Mesendoderm (in vitro differentiated cells): ENCODE data around the gene SMARCC1.
A peak's percentile ranks its signal among the peaks of the same experiment; 100 is the strongest.

Source experiments
- DNase-seq: peaks from one replicate; pipeline ENCODE4 v3.0.0; 2013
- H2AK5ac ChIP-seq: 2 replicates; pipeline ENCODE4 v1.6.1; 2013; ENCODE audit warnings: low read length, inconsistent platforms
- H2BK120ac ChIP-seq: 2 replicates; pipeline ENCODE4 v1.6.1; 2013; ENCODE audit warnings: low read depth, mild to moderate bottlenecking, low read length, moderate library complexity, mixed read lengths
- H2BK15ac ChIP-seq: replicated peaks from 2 replicates; pipeline ENCODE4 v1.6.1; 2013; ENCODE audit warnings: low read depth, mild to moderate bottlenecking, moderate library complexity
- H2BK5ac ChIP-seq: 2 replicates; pipeline ENCODE4 v1.6.1; 2013; ENCODE audit warnings: low read length, inconsistent platforms
- H3K18ac ChIP-seq: 2 replicates; pipeline ENCODE4 v1.6.1; 2013; ENCODE audit warnings: mild to moderate bottlenecking, low read length, mixed read lengths
- H3K23ac ChIP-seq: one replicate; pipeline ENCODE4 v1.6.1; 2013; ENCODE audit warnings: low read length
- H3K27ac ChIP-seq: 2 replicates; pipeline ENCODE4 v1.5.1; 2013; ENCODE audit warnings: low read depth, mild to moderate bottlenecking, inconsistent platforms, low read length, moderate library complexity
- H3K27me3 ChIP-seq: 2 replicates; pipeline ENCODE4 v1.6.1; 2013; ENCODE audit warnings: low read length, control low read depth, mild to moderate bottlenecking, inconsistent platforms; ENCODE audit not compliant: insufficient read depth, poor library complexity
- H3K36me3 ChIP-seq: 2 replicates; pipeline ENCODE4 v1.6.1; 2013; ENCODE audit warnings: low read length, inconsistent platforms; ENCODE audit not compliant: control insufficient read depth, insufficient read depth
- H3K4ac ChIP-seq: one replicate; pipeline ENCODE4 v1.6.1; 2013; ENCODE audit warnings: low read depth, mild to moderate bottlenecking, low read length, moderate library complexity
- H3K4me1 ChIP-seq: 2 replicates; pipeline ENCODE4 v1.6.1; 2013; ENCODE audit warnings: low read depth, low read length, inconsistent platforms; ENCODE audit not compliant: control insufficient read depth
- H3K4me2 ChIP-seq: 2 replicates; pipeline ENCODE4 v1.6.1; 2013; ENCODE audit warnings: low read length
- H3K4me3 ChIP-seq: 2 replicates; pipeline ENCODE4 v1.5.1; 2013; ENCODE audit warnings: mild to moderate bottlenecking, low read length
- H3K56ac ChIP-seq: one replicate; pipeline ENCODE4 v1.6.1; 2013; ENCODE audit warnings: low read length
- H3K79me1 ChIP-seq: 2 replicates; pipeline ENCODE4 v1.6.1; 2013; ENCODE audit warnings: low read length, inconsistent platforms
- H3K79me2 ChIP-seq: 2 replicates; pipeline ENCODE4 v1.6.1; 2013; ENCODE audit warnings: mild to moderate bottlenecking, low read length; ENCODE audit not compliant: control insufficient read depth, insufficient read depth
- H3K9ac ChIP-seq: 2 replicates; pipeline ENCODE4 v1.6.1; 2013; ENCODE audit warnings: low read length, inconsistent platforms
- H4K5ac ChIP-seq: one replicate; pipeline ENCODE4 v1.6.1; 2013; ENCODE audit warnings: low read length
- H4K8ac ChIP-seq: one replicate; pipeline ENCODE4 v1.6.1; 2013; ENCODE audit warnings: low read depth, mild to moderate bottlenecking, control low read depth, low read length, moderate library complexity
- WGBS: extraction: QIAGEN DNeasy Blood & Tissue Kit; methylation state at CpG from one replicate; pipeline ENCODE4 v1.1.7; 2013; ENCODE audit warnings: low lambda C conversion rate, missing lambda C conversion rate; ENCODE audit not compliant: insufficient coverage; ENCODE audit errors: extremely low coverage; 5-methylcytosine and 5-hydroxymethylcytosine counted together

The SMARCC1 gene

GRCh38 chr3:47594792-47595191 lies 186.9 kb downstream of the SMARCC1 start:
- H3K4ac ChIP-seq: no peak overlapping the region
- no peak overlapping the region for H2AK5ac ChIP-seq
- no peaks in the 10 kb centered on the region for H3K4me1 ChIP-seq
- no peaks in the 10 kb centered on the region for H3K79me1 ChIP-seq
- no peak overlapping the region for H3K9ac ChIP-seq
- H2BK120ac ChIP-seq: no peak overlapping the region
- H3K79me2 ChIP-seq: no peaks in the 10 kb centered on the region
- no peak overlapping the region for H4K8ac ChIP-seq
- H2BK5ac ChIP-seq: no peak overlapping the region
- no peak overlapping the region for H4K5ac ChIP-seq
- no peak overlapping the region for H3K4me2 ChIP-seq
- H3K36me3 ChIP-seq: peaks cover 4% of the 10 kb centered on the region
- DNase-seq: peak; percentile 94
- H3K56ac ChIP-seq: no peak overlapping the region
- WGBS: no CpG with 5 or more reads among the region's 3 CpGs
- no peaks in the 10 kb centered on the region for H3K27me3 ChIP-seq
- H3K4me3 ChIP-seq: no peak overlapping the region
- H2BK15ac ChIP-seq: no peak overlapping the region
- H3K23ac ChIP-seq: no peak overlapping the region
- H3K27ac ChIP-seq: peak overlapping the region; percentile 48
- H3K18ac ChIP-seq: no peak overlapping the region

- Histone ChIP-seq H3K4me1 (no peaks in the 10 kb centered on the region), H3K4me2 (no peak overlapping the region), H3K79me2 (no peaks in the 10 kb centered on the region), H2BK5ac (no peak overlapping the region), H2AK5ac (no peak overlapping the region), H3K4ac (no peak overlapping the region), H3K9ac (no peak overlapping the region), H2BK120ac (no peak overlapping the region), H3K79me1 (no peaks in the 10 kb centered on the region), H3K23ac (no peak overlapping the region), H4K5ac (no peak overlapping the region), H4K8ac (no peak overlapping the region), H3K56ac (no peak overlapping the region), H3K27ac (no peak overlapping the region), H3K27me3 (no peaks in the 10 kb centered on the region), H3K4me3 (no peak overlapping the region), H2BK15ac (no peak overlapping the region), H3K36me3 (peaks cover 12% of the 10 kb centered on the region), H3K18ac (no peak overlapping the region)
- no peak for DNase-seq
- no CpG with 5 or more reads among the region's 4 CpGs for WGBS
Measured at GRCh38 chr3:47592066-47592795, 189.5 kb downstream of the SMARCC1 start.

- no peaks in the 10 kb centered on the region for H3K79me2 ChIP-seq
- peaks cover 16% of the 10 kb centered on the region for H3K36me3 ChIP-seq
- no peak overlapping the region for H3K4me2 ChIP-seq
- H2BK15ac ChIP-seq: no peak overlapping the region
- no peaks in the 10 kb centered on the region for H3K79me1 ChIP-seq
- H3K4me3 ChIP-seq: no peak overlapping the region
- H3K56ac ChIP-seq: no peak overlapping the region
- H2BK5ac ChIP-seq: no peak overlapping the region
- H3K4ac ChIP-seq: no peak overlapping the region
- no peaks in the 10 kb centered on the region for H3K4me1 ChIP-seq
- H4K5ac ChIP-seq: no peak overlapping the region
- no peak overlapping the region for H3K27ac ChIP-seq
- no peak for DNase-seq
- no peak overlapping the region for H3K18ac ChIP-seq
- no peak overlapping the region for H3K23ac ChIP-seq
- H2BK120ac ChIP-seq: no peak overlapping the region
- WGBS: no CpG with 5 or more reads among the region's 2 CpGs
- H3K27me3 ChIP-seq: no peaks in the 10 kb centered on the region
- no peak overlapping the region for H3K9ac ChIP-seq
- H4K8ac ChIP-seq: no peak overlapping the region
- H2AK5ac ChIP-seq: no peak overlapping the region
Measured at GRCh38 chr3:47590216-47590615, 191.5 kb downstream of the SMARCC1 start.

- Histone ChIP-seq H3K56ac (no peak overlapping the region), H3K9ac (no peak overlapping the region), H3K4ac (no peak overlapping the region), H3K79me1 (no peaks in the 10 kb centered on the region), H4K5ac (no peak overlapping the region), H4K8ac (no peak overlapping the region), H3K79me2 (no peaks in the 10 kb centered on the region), H3K18ac (no peak overlapping the region), H3K36me3 (peaks cover 14% of the 10 kb centered on the region), H2BK15ac (no peak overlapping the region), H2BK5ac (no peak overlapping the region), H3K27me3 (no peaks in the 10 kb centered on the region), H2AK5ac (no peak overlapping the region), H3K27ac (no peak overlapping the region), H3K4me3 (no peak overlapping the region), H2BK120ac (no peak overlapping the region), H3K23ac (no peak overlapping the region), H3K4me2 (no peak overlapping the region), H3K4me1 (no peaks in the 10 kb centered on the region)
- no CpG with 5 or more reads among the region's 4 CpGs for WGBS
- DNase-seq: no peak
Measured at GRCh38 chr3:47588587-47588986, 193.1 kb downstream of the SMARCC1 start.

GRCh38 chr3:47588053-47588452 lies 193.6 kb downstream of the SMARCC1 start:
- Histone ChIP-seq H2BK15ac (no peak overlapping the region), H3K79me1 (no peaks in the 10 kb centered on the region), H2BK5ac (no peak overlapping the region), H3K4me2 (no peak overlapping the region), H3K27ac (no peak overlapping the region), H3K36me3 (peaks cover 14% of the 10 kb centered on the region), H3K4ac (no peak overlapping the region), H2AK5ac (no peak overlapping the region), H3K9ac (no peak overlapping the region), H3K4me1 (no peaks in the 10 kb centered on the region), H3K4me3 (no peak overlapping the region), H2BK120ac (no peak overlapping the region), H3K56ac (no peak overlapping the region), H3K27me3 (no peaks in the 10 kb centered on the region), H4K8ac (no peak overlapping the region), H3K18ac (no peak overlapping the region), H3K79me2 (no peaks in the 10 kb centered on the region), H4K5ac (no peak overlapping the region), H3K23ac (no peak overlapping the region)
- WGBS: no CpG with 5 or more reads among the region's 7 CpGs
- no peak for DNase-seq

GRCh38 chr3:47586746-47587145 lies 194.9 kb downstream of the SMARCC1 start:
- no peak overlapping the region for H2BK15ac ChIP-seq
- no peak overlapping the region for H3K23ac ChIP-seq

More at GRCh38 chr3:47586746-47587145, 194.9 kb downstream of the SMARCC1 start:
- H3K4me1 ChIP-seq: no peaks in the 10 kb centered on the region
- no peak overlapping the region for H2AK5ac ChIP-seq
- no CpG with 5 or more reads among the region's 6 CpGs for WGBS
- H4K8ac ChIP-seq: no peak overlapping the region
- no peak overlapping the region for H3K4ac ChIP-seq
- H2BK5ac ChIP-seq: no peak overlapping the region
- H3K56ac ChIP-seq: no peak overlapping the region
- no peaks in the 10 kb centered on the region for H3K79me2 ChIP-seq
- no peak overlapping the region for H3K4me2 ChIP-seq
- no peak for DNase-seq
- H3K9ac ChIP-seq: no peak overlapping the region
- no peak overlapping the region for H3K27ac ChIP-seq
- H3K27me3 ChIP-seq: no peaks in the 10 kb centered on the region
- H3K79me1 ChIP-seq: no peaks in the 10 kb centered on the region
- H3K18ac ChIP-seq: no peak overlapping the region
- no peak overlapping the region for H2BK120ac ChIP-seq
- peaks cover 14% of the 10 kb centered on the region for H3K36me3 ChIP-seq
- no peak overlapping the region for H4K5ac ChIP-seq
- H3K4me3 ChIP-seq: no peak overlapping the region
